Fibroblast of lung (primary cell): Measurements from ENCODE around the gene RNF125.

Experiments
- CTCF ChIP-seq, 2 donors: IDR thresholded peaks in 1 of 2; conservative IDR thresholded peaks in 1 of 2; 1 replicate in 1 of 2; 2 replicates in 1 of 2; pipeline ENCODE4 v1.5.1; 2011 to 2012; ENCODE audit warnings: low read length in 2 of 2, control low read depth in 1 of 2, inconsistent platforms in 1 of 2, low read depth in 1 of 2, mild to moderate bottlenecking in 1 of 2
- EZH2 ChIP-seq: IDR thresholded peaks from 2 replicates; pipeline ENCODE4 v1.5.1; 2012; ENCODE audit warnings: low read length, control low read depth, mild to moderate bottlenecking; ENCODE audit errors: missing control alignments

- TF ChIP-seq CTCF (conservative IDR thresholded peaks at IDR 0.05 in 1 of 2, IDR thresholded peaks at IDR 0.05 in 1 of 2; ENCODE audit: low read depth in 1 of 2, low read length in 2 of 2): no peak
- TF ChIP-seq EZH2: no peak
Measured at GRCh38 chr18:32057624-32058165, 39.1 kb downstream of the RNF125 start.
